GM12878 (cell line): Measurements from ENCODE around the gene THNSL1.

Source experiments
- CEBPZ ChIP-seq: fragments of 150-350 bp; IDR thresholded peaks from 2 replicates; pipeline ENCODE4 v1.6.1; 2016; ENCODE audit warnings: low read depth, low read length
- CTCF ChIP-seq, 3 experiments: IDR thresholded peaks in 2 of 3; conservative IDR thresholded peaks in 1 of 3; 2 replicates each; pipeline ENCODE4 v1.5.1; 2011; ENCODE audit warnings: low read depth in 3 of 3, low read length in 3 of 3, mild to moderate bottlenecking in 3 of 3, control low read depth in 2 of 3, moderate library complexity in 2 of 3, inconsistent platforms in 1 of 3, mixed read lengths in 1 of 3; ENCODE audit not compliant: control insufficient read depth in 2 of 3, insufficient read depth in 1 of 3; ENCODE audit errors: extremely low read depth in 1 of 3
- ELK1 ChIP-seq: IDR thresholded peaks from 2 replicates; pipeline ENCODE4 v1.6.1; 2012; ENCODE audit warnings: low read depth, low read length, improper control_type of control experiment
- EP300 ChIP-seq, 2 experiments: fragments of 150-350 bp in 1 of 2; IDR thresholded peaks; 2 replicates each; pipeline ENCODE4 v1.6.1; 2011 to 2012; ENCODE audit warnings: low read depth in 2 of 2, low read length in 2 of 2, borderline replicate concordance in 1 of 2, improper control_type of control experiment in 1 of 2, inconsistent platforms in 1 of 2; ENCODE audit not compliant: control insufficient read depth in 1 of 2
- FOXK2 ChIP-seq: fragments of 450-650 bp; IDR thresholded peaks from 2 replicates; pipeline ENCODE4 v1.6.1; 2017; ENCODE audit warnings: mild to moderate bottlenecking, moderate library complexity
- MYC ChIP-seq: IDR thresholded peaks from 2 replicates; pipeline ENCODE4 v1.6.1; 2011; ENCODE audit warnings: mild to moderate bottlenecking, low read length, moderate library complexity, inconsistent platforms; ENCODE audit not compliant: insufficient read depth, insufficient replicate concordance, insufficient read length, severe bottlenecking
- NFIC ChIP-seq: IDR thresholded peaks from 2 replicates; pipeline ENCODE4 v1.6.1; 2012; ENCODE audit warnings: low read depth, mild to moderate bottlenecking, inconsistent platforms, low read length, moderate library complexity
- POLR2A ChIP-seq: IDR thresholded peaks from 2 replicates; pipeline ENCODE4 v1.6.1; 2011; ENCODE audit warnings: low read depth, mild to moderate bottlenecking, low read length
- POLR2AphosphoS5 ChIP-seq: IDR thresholded peaks from 2 replicates; pipeline ENCODE4 v1.6.1; 2011; ENCODE audit warnings: mild to moderate bottlenecking, low read length, inconsistent platforms
- RBBP5 ChIP-seq: fragments of 200-600 bp; sonication (generic); conservative IDR thresholded peaks from 2 replicates; pipeline ENCODE4 v1.6.1; 2016
- REST ChIP-seq: IDR thresholded peaks from 2 replicates; pipeline ENCODE4 v1.6.1; 2012; ENCODE audit warnings: mild to moderate bottlenecking, low read depth, low read length
- SMAD5 ChIP-seq: IDR thresholded peaks from 2 replicates; pipeline ENCODE4 v1.6.1; 2016; ENCODE audit warnings: antibody characterized with exemption, low read depth
- SP1 ChIP-seq: IDR thresholded peaks from one replicate; pipeline ENCODE4 v1.6.1; 2011; ENCODE audit warnings: low read depth, low read length
- SRF ChIP-seq, 2 experiments: IDR thresholded peaks; 2 replicates each; pipeline ENCODE4 v1.6.1; 2011; ENCODE audit warnings: low read depth in 2 of 2, low read length in 2 of 2, mild to moderate bottlenecking in 1 of 2, moderate library complexity in 1 of 2

GRCh38 chr10:25047591-25048301, 31.3 kb downstream of the THNSL1 start:
- TF ChIP-seq EP300 (IDR thresholded peaks at IDR 0.05; ENCODE audit: borderline replicate concordance in 1 of 2, control insufficient read depth in 1 of 2, low read depth in 2 of 2, low read length in 2 of 2) = no peak
- no peak for TF ChIP-seq POLR2AphosphoS5
- no peak for TF ChIP-seq CTCF (IDR thresholded peaks at IDR 0.05 in 2 of 3, conservative IDR thresholded peaks at IDR 0.05 in 1 of 3; ENCODE audit: control insufficient read depth in 2 of 3, extremely low read depth in 1 of 3, insufficient read depth in 1 of 3, low read depth in 3 of 3, low read length in 3 of 3)
- TF ChIP-seq MYC = no peak
- TF ChIP-seq POLR2A = no peak
- TF ChIP-seq FOXK2 = no peak
- TF ChIP-seq ELK1 = no peak
- no peak for TF ChIP-seq SMAD5
- no peak for TF ChIP-seq REST
- TF ChIP-seq SP1 = no peak
- TF ChIP-seq RBBP5 = no peak
- no peak for TF ChIP-seq CEBPZ
- TF ChIP-seq SRF (IDR thresholded peaks at IDR 0.05; ENCODE audit: low read depth in 2 of 2, low read length in 2 of 2) = no peak
- TF ChIP-seq NFIC = no peak
